GM21825 (cell line): Measurements from ENCODE around the gene ZNF80.
"Not testable (repeated sequence)": the region's sequence is repeated elsewhere in the genome, so short reads cannot be mapped to it uniquely, and the experiment has no call there.

Source experiments
- ATAC-seq: cut with Tn5 transposase; IDR thresholded peaks from one replicate; pipeline ENCODE4 v1.9.1; 2021; ENCODE audit warnings: mild to moderate bottlenecking, moderate library complexity; ENCODE audit not compliant: unreplicated experiment

ZNF80 gene

DNA sequence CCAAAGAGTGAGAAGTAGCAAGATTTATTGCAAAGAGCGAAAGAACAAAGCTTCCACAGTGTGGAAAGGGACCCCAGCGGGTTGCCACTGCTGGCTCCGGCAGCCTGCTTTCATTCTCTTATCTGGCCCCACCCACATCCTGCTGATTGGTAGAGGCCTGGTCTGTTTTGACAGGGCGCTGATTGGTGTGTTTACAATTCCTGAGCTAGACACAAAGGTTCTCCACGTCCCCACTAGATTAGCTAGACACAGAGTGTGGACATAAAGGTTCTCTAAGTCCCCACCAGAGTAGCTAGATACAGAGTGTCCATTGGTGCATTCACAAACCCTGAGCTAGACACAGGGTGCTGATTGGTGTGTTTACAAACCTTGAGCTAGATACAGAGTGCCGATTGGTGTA lies at the start of gene ZNF80:
ZNF80 (minus strand) TSS at position 101 of the 400 bp plus-strand sequence. CDS start 504 bp downstream, outside the sequence.
- ATAC-seq, result not testable (repeated sequence)

DNA sequence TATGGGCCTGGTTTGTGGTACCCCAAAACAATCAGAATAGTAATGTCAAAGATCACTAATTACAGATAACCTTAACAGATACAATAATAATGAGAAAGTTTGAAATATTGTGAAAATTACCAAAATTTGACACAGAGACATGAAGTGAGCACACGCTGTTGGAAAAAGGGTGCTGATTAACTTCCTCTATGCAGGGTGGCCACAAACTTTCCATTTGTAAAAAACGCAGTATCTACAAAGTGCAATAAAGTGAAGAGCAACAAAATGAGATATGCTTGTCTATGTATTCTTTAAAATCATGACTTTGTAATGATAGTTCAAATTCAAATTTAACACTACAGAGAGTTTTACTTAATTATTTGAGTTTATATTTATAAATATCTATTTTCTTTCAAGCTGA lies 48.9 kb upstream of the ZNF80 start:
- ATAC-seq, result no peak

DNA sequence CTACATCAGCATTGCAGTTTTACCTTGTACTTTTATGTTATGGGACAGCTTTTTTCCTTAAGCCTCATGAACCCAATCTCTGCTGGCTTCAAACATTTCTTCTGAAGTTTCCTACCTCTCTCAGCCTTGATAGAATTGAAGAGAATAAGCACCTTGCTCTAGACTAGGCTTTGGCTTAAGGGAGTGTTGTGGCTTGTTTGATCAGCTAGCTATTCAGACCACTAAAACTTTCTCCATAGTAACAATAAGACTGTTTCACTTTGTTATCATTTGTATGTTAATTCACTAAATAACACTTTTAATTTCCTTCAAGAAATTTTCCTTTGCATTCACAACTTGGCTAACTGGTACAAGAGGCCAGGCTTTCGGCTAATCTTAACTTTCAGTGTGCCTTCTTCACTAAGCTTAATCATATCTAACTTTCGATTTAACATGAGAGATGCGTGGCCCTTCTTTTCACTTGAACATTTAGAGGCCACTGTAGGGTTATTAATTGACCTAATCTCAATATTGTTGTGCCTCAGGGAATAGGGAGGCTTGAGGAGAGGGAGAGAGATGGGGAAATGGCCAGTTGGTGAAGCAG lies 48.4 kb upstream of the ZNF80 start:
- no peak for ATAC-seq

DNA sequence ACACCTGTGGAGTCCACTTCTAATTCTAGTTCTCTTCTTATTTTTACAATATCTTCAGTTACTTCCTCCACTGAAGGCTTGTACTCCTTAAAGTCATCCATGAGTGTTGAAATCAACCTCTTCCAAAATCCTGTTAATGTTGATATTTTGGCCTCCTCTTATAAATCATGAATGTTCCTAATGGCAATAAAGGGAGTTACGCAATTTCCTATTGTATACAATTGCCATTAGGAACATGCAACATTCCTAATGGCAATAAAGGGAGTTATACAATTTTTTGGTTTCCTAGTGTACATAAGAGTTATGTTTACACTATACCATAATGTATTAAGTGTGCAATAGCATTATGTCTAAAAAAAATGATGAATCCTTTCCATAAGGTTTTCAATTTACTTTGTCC lies 47.3 kb upstream of the ZNF80 start:
- ATAC-seq, result no peak

DNA sequence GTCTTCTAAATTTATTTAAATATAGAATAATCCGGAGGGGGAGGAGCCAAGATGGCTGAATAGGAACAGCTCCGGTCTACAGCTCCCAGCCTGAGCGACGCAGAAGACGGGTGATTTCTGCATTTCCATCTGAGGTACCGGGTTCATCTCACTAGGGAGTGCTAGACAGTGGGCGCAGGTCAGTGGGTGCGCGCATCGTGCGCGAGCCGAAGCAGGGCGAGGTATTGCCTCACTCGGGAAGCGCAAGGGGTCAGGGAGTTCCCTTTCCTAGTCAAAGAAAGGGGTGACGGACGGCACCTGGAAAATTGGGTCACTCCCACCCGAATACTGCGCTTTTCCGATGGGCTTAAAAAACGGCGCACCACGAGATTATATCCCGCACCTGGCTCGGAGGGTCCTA lies 39.5 kb upstream of the ZNF80 start:
- not testable (repeated sequence) for ATAC-seq

DNA sequence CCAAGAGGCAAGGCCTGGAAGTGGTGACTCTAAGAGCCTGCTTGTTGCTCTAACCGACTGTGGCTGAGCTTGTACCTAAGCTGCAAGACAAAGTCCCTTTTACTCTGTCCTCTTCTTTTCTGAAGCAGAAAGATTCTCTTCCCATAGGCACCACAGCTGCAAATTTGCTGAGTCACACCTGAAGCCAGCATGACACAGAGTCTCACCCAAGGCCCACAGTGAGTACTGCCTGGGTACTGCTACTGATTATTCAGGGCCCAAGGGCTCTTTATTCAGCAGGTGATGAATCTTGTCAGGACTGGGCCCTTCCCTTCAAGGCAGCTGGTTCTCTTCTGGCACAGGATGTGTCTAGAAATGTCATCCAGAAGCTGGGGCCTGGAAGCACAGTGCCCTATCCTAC lies 37.6 kb upstream of the ZNF80 start:
- no peak for ATAC-seq

DNA sequence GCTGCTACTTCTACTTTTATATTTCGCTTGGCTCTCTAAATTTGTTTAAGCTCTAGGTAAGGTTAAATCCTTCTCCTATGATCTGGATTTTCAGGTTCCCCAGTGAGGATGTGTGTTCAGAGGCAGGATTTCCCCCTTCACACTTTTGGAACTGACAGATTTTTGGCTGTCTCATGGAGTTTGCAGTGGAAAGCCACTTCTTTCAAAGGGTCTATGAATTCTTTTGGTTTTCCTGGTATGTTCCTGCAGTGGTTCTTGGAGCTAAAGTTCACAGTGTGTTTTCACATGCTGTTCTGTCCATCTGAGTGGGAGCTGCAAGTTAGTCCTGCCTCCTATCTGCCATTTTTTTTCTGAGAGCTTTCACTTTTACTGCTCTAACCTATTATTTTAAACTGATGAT lies 34.9 kb upstream of the ZNF80 start:
- no peak for ATAC-seq

DNA sequence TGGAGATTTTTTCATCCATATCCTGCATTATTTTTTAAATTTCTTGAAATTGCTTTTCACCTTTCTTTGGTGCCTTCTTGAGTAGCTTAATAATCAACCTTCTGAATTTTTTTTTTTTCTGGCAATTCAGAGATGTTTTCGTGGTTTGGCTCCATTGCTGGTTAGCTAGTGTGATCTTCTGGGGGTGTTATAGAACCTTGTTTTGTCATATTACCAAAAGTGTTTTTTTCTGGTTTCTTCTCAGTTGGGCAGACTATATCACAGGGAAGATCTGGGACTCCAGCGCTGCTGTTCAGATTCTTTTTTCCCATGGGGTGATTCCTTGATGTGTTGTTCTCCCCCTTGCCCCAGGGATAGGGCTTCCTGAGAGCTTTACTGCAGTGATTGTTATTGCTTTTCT lies 32.6 kb upstream of the ZNF80 start:
- no peak for ATAC-seq

DNA sequence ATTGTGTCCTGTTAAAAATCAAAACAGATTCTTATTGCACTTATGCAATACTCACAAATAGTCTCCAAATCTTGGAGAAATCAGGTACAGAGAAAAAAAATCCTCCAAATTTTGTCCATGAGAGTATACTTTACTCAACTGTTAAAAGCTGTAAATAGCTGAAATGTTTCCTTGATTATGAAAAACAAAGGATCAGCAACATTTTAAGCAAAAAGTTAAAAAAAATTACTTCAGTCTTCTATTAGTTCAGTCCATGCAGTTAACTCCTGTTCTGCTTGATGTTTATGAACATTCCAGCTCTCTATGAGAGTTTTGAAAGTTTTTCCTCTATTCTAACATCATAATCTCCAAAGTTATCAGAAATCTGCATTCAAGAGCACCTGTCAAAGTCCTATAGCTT lies 22.8 kb upstream of the ZNF80 start:
- ATAC-seq, result no peak

DNA sequence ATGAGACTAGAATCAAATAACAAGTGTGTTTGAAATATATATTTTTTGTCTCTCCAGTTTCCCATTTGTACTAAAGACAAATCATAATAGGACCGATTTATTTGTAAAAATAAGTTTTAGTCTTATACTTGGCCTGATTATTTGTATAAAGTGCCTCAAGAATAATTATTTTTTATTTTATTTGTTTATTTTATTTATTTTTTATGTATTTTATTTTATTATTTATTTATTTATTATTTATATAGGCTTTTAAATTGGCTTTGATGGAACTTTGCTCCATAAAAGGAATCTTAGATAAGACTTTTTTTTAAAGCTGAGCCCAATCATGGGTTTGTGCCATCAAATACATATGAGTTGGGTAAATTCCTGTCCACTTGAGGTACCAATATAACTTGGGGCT lies 22.2 kb upstream of the ZNF80 start:
- ATAC-seq, result no peak

DNA sequence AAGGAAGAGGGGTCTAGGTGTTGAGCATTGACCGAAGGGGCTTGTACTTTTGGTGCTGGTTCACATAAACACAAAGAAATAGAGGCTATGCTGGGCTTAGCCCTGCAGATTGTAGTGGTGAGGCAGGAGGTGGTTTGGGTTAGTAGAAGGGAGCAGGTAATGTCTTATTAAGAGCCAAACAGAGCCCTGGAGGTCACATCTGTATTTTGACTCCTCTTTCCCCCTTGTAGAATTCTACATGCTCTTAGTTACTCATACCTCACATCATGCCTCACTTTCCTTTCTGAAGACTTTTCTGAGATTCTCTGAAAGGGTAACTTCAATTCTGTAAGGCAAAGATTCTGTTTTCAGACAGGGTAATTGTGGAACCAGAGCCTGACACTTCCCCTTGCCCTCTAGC lies 16.1 kb upstream of the ZNF80 start:
- no peak for ATAC-seq

DNA sequence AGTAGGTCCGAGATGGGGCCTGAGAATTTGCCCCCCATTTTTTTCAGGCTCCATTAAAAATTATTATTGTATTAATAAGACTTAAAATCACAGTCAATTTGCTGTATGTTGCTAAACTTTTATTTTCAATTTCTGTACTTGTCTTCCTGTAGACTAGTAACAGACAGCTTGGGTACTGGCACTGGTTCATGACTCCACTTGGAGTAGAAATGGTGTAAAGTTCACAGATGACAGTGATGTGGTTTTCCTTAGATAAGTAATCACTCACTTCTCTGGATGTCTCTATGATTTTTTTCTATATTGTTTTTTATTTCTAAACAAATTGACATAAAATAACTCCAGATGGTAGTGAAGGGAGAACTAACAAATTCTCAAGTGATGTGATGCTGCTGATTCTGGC lies 15.6 kb upstream of the ZNF80 start:
- ATAC-seq, result no peak

DNA sequence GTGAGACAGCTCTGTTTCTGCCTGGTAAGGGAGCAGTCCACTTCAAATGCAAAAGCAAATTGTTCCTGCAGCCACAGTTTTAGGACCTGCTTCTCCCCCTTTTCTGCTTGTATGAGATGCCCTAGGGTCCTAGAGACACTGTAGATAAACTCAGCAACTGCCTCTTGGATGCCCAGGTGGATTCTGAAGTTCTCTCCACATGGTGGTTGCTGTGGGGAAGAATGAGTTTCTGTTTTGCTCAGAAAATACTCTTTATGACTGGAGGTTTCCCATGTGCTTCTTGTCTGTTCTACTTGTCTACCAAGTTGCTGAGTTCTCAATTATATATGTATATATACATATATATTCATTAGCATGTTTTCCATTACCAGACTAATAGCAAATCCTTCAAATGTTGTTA lies 5.6 kb upstream of the ZNF80 start:
- peak; percentile 92 for ATAC-seq

DNA sequence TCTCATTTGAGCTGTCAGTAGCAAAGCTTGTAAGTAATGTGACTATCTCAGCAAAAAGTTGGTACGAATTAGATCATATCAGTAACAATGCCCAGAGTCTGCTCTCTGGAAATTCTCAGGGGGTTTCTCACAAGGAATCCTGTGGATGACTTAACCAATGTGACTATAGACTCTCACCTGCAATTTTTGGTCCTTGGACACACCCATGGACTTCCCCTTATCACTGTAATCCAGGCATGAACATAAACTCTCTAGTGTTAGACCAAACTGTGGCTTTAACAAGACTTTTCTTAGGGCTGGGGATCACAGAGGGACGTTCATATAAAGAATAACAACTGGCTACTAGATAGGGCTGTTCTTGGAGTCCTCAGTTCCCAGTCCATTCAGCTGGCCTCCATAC lies 3.9 kb upstream of the ZNF80 start:
- no peak for ATAC-seq

DNA sequence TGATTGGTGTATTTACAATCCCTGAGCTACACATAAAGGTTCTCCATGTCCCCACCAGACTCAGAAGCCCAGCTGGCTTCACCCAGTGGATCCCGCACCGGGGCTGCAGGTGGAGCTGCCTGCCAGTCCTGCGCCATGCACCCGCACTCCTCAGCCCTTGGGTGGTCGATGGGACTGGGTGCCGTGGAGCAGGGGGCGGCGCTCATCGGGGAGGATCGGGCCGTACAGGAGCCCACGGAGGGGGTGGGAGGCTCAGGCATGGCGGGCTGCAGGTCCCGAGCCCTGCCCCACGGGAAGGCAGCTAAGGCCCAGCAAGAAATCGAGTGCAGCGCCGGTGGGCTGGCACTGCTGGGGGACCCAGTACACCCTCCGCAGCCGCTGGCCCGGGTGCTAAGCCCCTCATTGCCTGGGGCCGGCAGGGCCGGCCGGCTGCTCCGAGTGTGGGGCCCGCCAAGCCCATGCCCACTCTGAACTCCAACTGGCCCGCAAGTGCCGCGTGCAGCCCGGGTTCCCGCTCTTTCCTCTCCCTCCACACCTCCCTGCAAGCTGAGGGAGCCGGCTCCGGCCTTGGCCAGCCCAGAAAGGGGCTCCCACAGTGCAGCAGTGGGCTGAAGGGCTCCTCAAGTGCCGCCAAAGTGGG lies 888 bp upstream of the ZNF80 start:
- ATAC-seq, result not testable (repeated sequence)

DNA sequence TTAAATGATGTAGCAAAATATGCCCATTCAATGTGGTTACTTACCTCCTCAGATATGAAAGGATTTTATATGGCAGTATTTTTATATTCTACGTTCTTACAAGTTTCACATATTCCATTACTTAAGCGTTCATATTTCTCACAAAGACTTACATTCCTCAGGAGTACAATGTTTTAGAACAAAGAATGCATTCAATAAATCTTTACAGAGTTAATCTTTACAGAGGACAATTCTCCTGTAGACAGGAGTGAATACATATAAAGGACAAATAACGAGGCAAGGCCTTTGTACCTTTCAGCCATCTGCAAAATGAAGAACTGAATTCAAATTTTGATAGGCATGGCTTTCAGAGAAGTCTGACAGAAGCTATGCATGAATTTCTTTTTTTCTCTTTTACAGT lies 1.9 kb downstream of the ZNF80 start:
- no peak for ATAC-seq

DNA sequence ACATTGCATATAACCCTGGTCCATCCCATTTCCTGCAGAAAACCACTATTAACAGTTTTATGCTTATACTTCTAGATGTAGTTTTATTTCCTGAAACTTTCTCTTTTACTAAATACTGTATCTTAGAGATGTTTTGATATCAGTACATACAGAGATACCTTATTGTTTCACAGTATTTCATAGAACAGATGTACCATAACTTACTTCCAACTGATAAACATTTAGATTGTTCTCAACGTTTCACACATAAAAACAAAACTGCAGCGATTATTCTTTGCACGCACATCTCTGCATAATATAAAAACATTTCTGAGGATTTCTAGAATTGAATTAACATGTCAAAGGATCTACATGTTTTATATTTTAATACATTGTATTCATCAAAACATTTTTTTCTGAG lies 2.6 kb downstream of the ZNF80 start:
- ATAC-seq, result no peak

DNA sequence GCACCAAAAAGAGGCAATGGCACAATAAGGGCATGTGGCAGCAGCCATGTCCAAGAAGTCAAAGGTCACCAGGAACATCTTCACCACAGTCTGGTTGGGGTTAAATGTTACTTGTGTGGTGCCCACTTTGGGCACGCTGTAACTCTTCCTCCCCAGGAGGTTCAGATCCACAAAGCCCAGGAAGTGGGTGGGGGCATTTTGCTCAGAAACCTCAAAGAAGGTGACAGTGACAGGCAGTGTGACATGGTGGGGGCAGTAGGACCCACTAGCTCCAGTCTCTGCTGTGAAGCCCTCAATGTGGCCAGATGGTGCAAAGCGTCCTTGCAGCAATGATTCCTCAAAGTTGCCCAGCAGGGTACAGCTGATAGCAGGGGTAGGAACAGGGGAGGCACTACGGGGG lies 5.8 kb downstream of the ZNF80 start:
- no peak for ATAC-seq

DNA sequence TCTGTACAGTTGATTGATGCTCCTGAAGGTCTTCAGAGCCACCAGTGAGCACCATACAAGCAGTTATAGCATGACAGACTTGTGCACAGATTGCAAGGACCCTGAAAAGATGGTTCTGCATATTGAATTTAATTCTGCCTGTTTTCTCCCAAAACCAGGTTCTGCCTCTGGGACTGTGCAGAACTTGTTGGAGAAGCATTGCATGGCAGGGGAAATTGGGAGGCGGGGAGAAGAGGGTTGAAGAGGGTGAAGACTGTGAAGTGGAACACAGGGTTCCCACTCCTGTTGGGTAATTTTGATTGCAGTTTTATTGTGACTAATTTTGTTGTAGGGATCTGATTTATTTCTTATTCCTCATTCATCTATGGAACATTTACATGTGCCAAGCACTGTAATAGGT lies 10.3 kb downstream of the ZNF80 start:
- ATAC-seq, result no peak

DNA sequence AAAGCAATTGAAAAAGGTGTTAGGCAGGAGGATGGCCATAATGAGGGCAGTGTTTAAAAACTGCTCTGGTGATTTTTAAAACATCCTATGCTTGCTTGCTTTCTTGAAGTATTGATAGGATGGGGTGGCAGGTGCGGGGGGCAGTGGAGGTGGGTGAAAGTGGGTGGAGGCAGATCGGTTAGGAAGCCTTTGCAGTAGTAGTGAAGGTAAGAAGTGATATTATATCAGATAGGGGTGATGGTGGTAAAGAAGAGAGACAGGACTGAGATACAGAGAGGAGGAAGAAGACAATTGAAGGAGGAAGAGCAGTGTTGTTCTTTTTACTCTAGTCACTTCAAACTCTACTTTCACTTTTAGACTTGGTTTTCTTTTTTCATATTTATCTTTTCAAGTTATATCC lies 11.1 kb downstream of the ZNF80 start:
- no peak for ATAC-seq

DNA sequence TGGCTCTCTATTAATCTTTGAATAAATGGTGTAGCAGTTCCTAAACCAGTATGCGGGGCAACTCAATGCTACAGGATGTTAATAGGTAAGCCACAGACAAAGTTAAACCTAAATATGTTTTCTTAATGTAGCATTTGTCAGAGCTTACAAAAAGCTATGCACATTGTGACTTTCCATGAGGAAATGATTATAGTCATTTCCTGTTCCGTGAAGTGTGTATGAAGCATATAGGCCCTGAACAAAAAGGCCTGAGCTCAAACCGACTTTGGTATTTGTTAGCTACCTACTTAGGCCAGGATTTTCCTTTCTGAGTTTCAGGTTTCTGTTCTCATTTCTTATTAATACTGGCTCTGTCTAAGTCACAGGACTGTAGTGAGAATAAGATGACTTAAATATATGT lies 14.2 kb downstream of the ZNF80 start:
- peak; percentile 83 for ATAC-seq

DNA sequence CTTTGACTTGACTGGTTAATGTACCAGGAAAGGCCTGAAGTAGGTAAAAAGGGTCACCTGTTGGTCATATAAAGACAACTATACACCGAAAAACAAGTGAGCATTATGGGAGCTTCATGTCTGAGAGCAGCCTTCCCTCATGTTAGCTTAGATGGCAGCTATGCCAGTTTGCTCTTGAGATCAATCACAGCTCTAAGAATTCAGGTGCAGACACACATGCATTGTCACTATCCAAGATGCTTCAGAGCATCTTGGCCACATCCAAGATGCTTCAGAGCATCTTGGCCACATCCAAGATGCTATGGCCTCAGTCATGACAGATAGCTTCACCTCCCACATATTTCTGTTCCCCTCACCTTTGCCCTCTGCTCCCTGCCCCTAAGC lies 15.5 kb downstream of the ZNF80 start:
- ATAC-seq, result no peak
